ENCODE measurements around the gene HTD2.
"Not testable (repeated sequence)": the region's sequence is repeated elsewhere in the genome, so short reads cannot be mapped to it uniquely, and the experiment has no call there.

HTD2 gene

DNA sequence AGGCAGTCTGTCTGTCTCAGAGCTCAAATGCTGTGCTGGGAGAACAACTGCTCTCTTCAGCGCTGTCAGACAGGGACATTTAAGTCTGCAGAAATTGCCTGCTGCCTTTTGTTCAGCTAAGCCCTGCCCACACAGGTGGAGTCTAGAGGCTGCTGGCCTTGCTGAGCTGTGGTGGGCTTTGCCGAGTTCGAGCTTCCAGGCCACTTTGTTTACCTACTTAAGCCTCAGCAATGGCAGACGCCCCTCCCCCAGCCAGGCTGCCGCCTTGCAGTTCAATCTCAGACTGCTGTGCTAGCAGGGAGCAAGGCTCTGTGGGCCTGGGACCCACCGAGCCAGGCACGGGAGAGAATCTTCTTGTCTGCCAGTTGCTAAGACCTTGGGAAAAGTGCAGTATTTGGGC lies 25.3 kb upstream of the HTD2 start:
- no peak for DNase-seq (ENCODE audit: low spot score)
- peaks cover 27% of the 10 kb centered on the region for H3K36me3 Mint-ChIP-seq (ENCODE audit: low read depth)
- no peak overlapping the region for H3K4me3 Mint-ChIP-seq
- H3K9me3 Mint-ChIP-seq: peaks cover 6% of the 10 kb centered on the region
- H3K4me1 Mint-ChIP-seq (ENCODE audit: low read depth): no peaks in the 10 kb centered on the region
- H3K27ac Mint-ChIP-seq: no peak overlapping the region
- H3K27me3 Mint-ChIP-seq (ENCODE audit: low read depth): no peaks in the 10 kb centered on the region

DNA sequence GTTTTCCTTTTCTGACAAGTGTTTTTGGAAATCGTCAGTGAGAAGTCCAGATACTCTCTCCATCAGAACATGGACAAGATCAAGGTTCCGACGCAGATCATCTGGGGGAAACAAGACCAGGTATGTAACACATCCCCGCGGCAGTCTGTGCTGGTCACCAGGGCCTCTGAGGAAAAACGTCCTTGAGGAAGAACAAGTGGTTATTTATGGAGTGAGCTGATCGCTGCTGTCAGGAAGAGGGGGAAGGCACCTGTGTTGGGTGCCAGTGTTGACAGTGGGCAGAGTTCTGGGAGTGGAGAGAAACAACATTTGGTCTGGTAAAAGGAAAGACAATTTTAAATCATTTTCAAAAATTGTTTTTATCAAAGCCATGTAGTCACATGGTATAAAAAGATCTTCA lies 21.0 kb upstream of the HTD2 start:
- Mint-ChIP-seq H3K27me3 (ENCODE audit: low read depth) (no peaks in the 10 kb centered on the region), H3K27ac (no peak overlapping the region), H3K4me3 (no peak overlapping the region), H3K36me3 (ENCODE audit: low read depth) (peaks cover 13% of the 10 kb centered on the region), H3K4me1 (ENCODE audit: low read depth) (no peaks in the 10 kb centered on the region), H3K9me3 (no peaks in the 10 kb centered on the region)
- no peak for DNase-seq (ENCODE audit: low spot score)

DNA sequence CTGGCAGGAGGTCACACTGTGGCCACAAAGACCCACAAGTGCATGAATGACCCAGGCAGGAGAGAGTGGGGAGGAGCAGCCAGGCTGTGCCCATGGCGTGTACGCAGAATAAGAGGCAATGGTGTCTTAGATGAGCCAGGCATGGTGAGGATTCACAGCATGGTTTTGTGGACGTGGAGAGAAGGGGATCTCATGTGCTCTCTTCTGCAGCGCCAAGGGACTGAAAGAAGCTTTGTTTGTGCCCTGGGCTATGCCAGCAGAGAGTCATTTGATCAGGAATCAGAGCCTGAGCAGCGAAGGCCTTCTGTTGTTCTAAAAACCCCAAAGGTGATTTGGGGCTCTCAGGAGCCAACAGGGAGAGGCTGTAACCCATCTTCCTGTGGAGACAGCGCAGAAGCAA lies 19.0 kb upstream of the HTD2 start:
- Mint-ChIP-seq H3K9me3 (no peaks in the 10 kb centered on the region), H3K4me1 (ENCODE audit: low read depth) (no peaks in the 10 kb centered on the region), H3K36me3 (ENCODE audit: low read depth) (peaks cover 12% of the 10 kb centered on the region), H3K4me3 (no peak overlapping the region), H3K27me3 (ENCODE audit: low read depth) (no peaks in the 10 kb centered on the region), H3K27ac (no peak overlapping the region)
- DNase-seq (ENCODE audit: low spot score): no peak

- Mint-ChIP-seq H3K9me3 (no peaks in the 10 kb centered on the region), H3K4me1 (ENCODE audit: low read depth) (no peaks in the 10 kb centered on the region), H3K4me3 (no peak overlapping the region), H3K27me3 (ENCODE audit: low read depth) (no peaks in the 10 kb centered on the region), H3K36me3 (ENCODE audit: low read depth) (peaks cover 14% of the 10 kb centered on the region), H3K27ac (no peak overlapping the region)
- DNase-seq (ENCODE audit: low spot score): no peak
Observed at GRCh38 chr3:58288011-58288728, 18.1 kb upstream of the HTD2 start.

DNA sequence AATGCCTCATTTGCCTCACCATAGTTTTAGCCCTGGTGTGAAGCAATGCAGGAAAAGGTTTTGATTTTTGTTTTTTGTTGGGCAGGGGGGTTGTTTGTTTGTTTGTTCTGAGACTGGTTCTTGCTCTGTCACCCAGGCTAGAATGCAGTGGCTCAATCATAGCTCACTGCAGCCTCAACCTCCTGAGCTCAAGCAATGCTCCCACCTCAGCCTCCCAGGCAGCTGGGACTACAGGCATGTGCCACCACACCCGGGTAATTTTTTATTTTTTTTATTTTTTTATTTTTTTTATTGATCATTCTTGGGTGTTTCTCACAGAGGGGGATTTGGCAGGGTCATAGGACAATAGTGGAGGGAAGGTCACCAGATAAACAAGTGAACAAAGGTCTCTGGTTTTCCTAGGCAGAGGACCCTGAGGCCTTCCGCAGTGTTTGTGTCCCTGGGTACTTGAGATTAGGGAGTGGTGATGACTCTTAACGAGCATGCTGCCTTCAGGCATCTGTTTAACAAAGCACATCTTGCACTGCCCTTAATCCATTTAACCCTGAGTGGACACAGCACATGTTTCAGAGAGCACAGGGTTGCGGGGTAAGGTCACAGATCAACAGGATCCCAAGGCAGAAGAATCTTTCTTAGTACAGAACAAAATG lies 17.2 kb upstream of the HTD2 start:
- H3K4me1 Mint-ChIP-seq (ENCODE audit: low read depth); DNase-seq (ENCODE audit: low spot score); H3K9me3 Mint-ChIP-seq; H3K4me3 Mint-ChIP-seq; H3K27ac Mint-ChIP-seq; H3K27me3 Mint-ChIP-seq (ENCODE audit: low read depth): not testable (repeated sequence)
- H3K36me3 Mint-ChIP-seq (ENCODE audit: low read depth): peaks cover 14% of the 10 kb centered on the region

GRCh38 chr3:58290446-58290845 lies 15.9 kb upstream of the HTD2 start:
- H3K4me1 Mint-ChIP-seq (ENCODE audit: low read depth); H3K9me3 Mint-ChIP-seq; H3K4me3 Mint-ChIP-seq; H3K27me3 Mint-ChIP-seq (ENCODE audit: low read depth); DNase-seq (ENCODE audit: low spot score); H3K27ac Mint-ChIP-seq: not testable (repeated sequence)
- peaks cover 13% of the 10 kb centered on the region for H3K36me3 Mint-ChIP-seq (ENCODE audit: low read depth)

GRCh38 chr3:58291671-58292338 lies 14.5 kb upstream of the HTD2 start:
- Mint-ChIP-seq H3K4me3 (no peak overlapping the region), H3K36me3 (ENCODE audit: low read depth) (peaks cover 13% of the 10 kb centered on the region), H3K27me3 (ENCODE audit: low read depth) (no peaks in the 10 kb centered on the region), H3K4me1 (ENCODE audit: low read depth) (no peaks in the 10 kb centered on the region), H3K9me3 (no peaks in the 10 kb centered on the region), H3K27ac (no peak overlapping the region)
- no peak for DNase-seq (ENCODE audit: low spot score)

DNA sequence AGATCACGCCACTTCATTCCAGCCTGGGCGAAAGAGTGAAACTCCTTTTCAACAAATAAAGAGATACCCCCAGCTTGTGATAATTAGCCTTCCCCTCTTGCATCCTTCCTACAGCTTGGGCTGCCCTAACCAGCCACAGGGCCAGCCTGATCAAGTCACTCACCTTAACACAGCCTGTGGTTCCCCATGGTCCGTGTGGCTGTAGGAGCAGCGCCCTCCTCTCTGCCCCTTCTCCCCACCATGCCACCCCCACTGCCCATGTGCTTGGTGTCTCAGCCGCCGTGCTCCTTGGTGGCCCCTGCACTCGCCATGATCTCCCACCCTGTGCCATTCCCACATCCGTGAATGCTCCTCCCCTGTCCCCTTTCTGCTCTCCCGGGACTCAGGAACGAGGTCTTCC lies 13.5 kb upstream of the HTD2 start:
- H3K9me3 Mint-ChIP-seq: no peaks in the 10 kb centered on the region
- H3K4me3 Mint-ChIP-seq: no peak overlapping the region
- no peak for DNase-seq (ENCODE audit: low spot score)
- no peaks in the 10 kb centered on the region for H3K27me3 Mint-ChIP-seq (ENCODE audit: low read depth)
- no peak overlapping the region for H3K27ac Mint-ChIP-seq
- no peaks in the 10 kb centered on the region for H3K4me1 Mint-ChIP-seq (ENCODE audit: low read depth)
- H3K36me3 Mint-ChIP-seq (ENCODE audit: low read depth): peaks cover 13% of the 10 kb centered on the region

- no peak overlapping the region for H3K27ac Mint-ChIP-seq
- H3K9me3 Mint-ChIP-seq: no peaks in the 10 kb centered on the region
- no peak for DNase-seq (ENCODE audit: low spot score)
- no peak overlapping the region for H3K4me3 Mint-ChIP-seq
- no peaks in the 10 kb centered on the region for H3K27me3 Mint-ChIP-seq (ENCODE audit: low read depth)
- H3K4me1 Mint-ChIP-seq (ENCODE audit: low read depth): no peaks in the 10 kb centered on the region
- H3K36me3 Mint-ChIP-seq (ENCODE audit: low read depth): peaks cover 10% of the 10 kb centered on the region
Observed at GRCh38 chr3:58293516-58293915, 12.8 kb upstream of the HTD2 start.

DNA sequence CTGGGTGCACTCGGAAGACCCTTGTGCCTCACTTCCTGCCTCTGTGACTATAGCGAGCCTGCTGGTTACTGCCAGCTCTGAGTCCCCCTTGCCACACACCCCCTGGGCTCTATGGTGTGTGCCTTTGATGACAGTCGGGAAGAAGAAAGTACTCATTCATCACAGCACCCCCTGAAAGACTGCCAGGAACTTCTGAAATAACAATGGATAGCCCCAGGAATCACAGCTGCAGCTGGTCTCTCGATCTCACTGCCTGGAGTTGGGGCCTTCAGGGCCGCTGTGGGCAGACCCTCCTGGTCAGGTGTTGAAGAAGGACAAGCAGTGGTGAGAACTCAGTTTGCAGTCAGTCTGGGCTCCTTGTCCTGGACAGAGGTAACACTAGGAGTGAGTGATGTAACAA lies 10.1 kb upstream of the HTD2 start:
- peaks cover 5% of the 10 kb centered on the region for H3K27me3 Mint-ChIP-seq (ENCODE audit: low read depth)
- no peak for DNase-seq (ENCODE audit: low spot score)

GRCh38 chr3:58296843-58297242 lies 9.5 kb upstream of the HTD2 start:
- Mint-ChIP-seq H3K27ac (no peak overlapping the region), H3K4me3 (no peak overlapping the region), H3K36me3 (ENCODE audit: low read depth) (peaks cover 4% of the 10 kb centered on the region), H3K27me3 (ENCODE audit: low read depth) (peaks cover 7% of the 10 kb centered on the region), H3K4me1 (ENCODE audit: low read depth) (no peaks in the 10 kb centered on the region), H3K9me3 (peaks cover 7% of the 10 kb centered on the region)
- no peak for DNase-seq (ENCODE audit: low spot score)

More for the DNA sequence above, 10.1 kb upstream of the HTD2 start:
- Mint-ChIP-seq H3K4me3 (no peak overlapping the region), H3K27ac (no peak overlapping the region), H3K9me3 (peaks cover 1% of the 10 kb centered on the region), H3K4me1 (ENCODE audit: low read depth) (no peaks in the 10 kb centered on the region), H3K36me3 (ENCODE audit: low read depth) (peaks cover 6% of the 10 kb centered on the region)

- H3K4me1 Mint-ChIP-seq (ENCODE audit: low read depth): no peaks in the 10 kb centered on the region
- peaks cover 12% of the 10 kb centered on the region for H3K9me3 Mint-ChIP-seq
- DNase-seq (ENCODE audit: low spot score): no peak
- no peak overlapping the region for H3K27ac Mint-ChIP-seq
- no peak overlapping the region for H3K4me3 Mint-ChIP-seq
- H3K27me3 Mint-ChIP-seq (ENCODE audit: low read depth): peaks cover 7% of the 10 kb centered on the region
- peaks cover 3% of the 10 kb centered on the region for H3K36me3 Mint-ChIP-seq (ENCODE audit: low read depth)
Observed at GRCh38 chr3:58298190-58298589, 8.1 kb upstream of the HTD2 start.

DNA sequence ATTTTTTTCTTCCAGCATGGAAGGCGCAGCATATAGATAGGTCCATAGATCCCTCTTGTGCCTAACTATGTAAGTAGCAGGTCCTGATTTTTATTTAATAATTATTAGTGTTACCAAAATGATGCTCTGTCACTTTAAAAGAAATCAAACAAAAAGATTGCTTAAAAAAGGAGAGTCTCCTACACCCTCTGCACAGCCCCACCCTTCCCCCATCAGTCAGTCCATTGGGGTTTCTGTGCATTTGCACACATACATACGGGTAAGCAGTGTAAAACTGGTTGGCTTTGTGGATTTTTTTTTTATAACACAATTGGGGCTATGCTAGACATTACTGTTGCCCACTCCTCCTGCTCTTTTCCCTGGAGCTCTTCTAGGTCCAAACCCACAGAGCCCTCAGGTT lies 7.2 kb upstream of the HTD2 start:
- peaks cover 7% of the 10 kb centered on the region for H3K27me3 Mint-ChIP-seq (ENCODE audit: low read depth)
- peaks cover 3% of the 10 kb centered on the region for H3K36me3 Mint-ChIP-seq (ENCODE audit: low read depth)
- peaks cover 12% of the 10 kb centered on the region for H3K9me3 Mint-ChIP-seq
- H3K27ac Mint-ChIP-seq: no peak overlapping the region
- DNase-seq (ENCODE audit: low spot score): no peak
- H3K4me3 Mint-ChIP-seq: no peak overlapping the region
- no peaks in the 10 kb centered on the region for H3K4me1 Mint-ChIP-seq (ENCODE audit: low read depth)

- no peaks in the 10 kb centered on the region for H3K4me1 Mint-ChIP-seq (ENCODE audit: low read depth)
- H3K9me3 Mint-ChIP-seq: peaks cover 12% of the 10 kb centered on the region
- no peak for DNase-seq (ENCODE audit: low spot score)
- H3K36me3 Mint-ChIP-seq (ENCODE audit: low read depth): peaks cover 3% of the 10 kb centered on the region
- H3K27me3 Mint-ChIP-seq (ENCODE audit: low read depth): peaks cover 7% of the 10 kb centered on the region
- no peak overlapping the region for H3K27ac Mint-ChIP-seq
- H3K4me3 Mint-ChIP-seq: no peak overlapping the region
Observed at GRCh38 chr3:58299839-58300516, 6.3 kb upstream of the HTD2 start.
